EH (cell line): ENCODE results near the gene VCL.
"Not testable (repeated sequence)": the region's sequence is repeated elsewhere in the genome, so short reads cannot be mapped to it uniquely, and the experiment has no call there.

Experiments used
- DNase-seq: peaks from one replicate; pipeline ENCODE4 v3.0.0-alpha.2; 2015; ENCODE audit warnings: low read depth

Gene VCL

GRCh38 chr10:73997787-73998622 is at the start of gene VCL:
Gene VCL, plus strand, starts transcription at chr10:73998116. Its CDS starts 92 bp downstream, at chr10:73998208.
- peak; percentile 99 for DNase-seq

- DNase-seq = no peak
Measured at GRCh38 chr10:73948947-73949633, 48.8 kb upstream of the VCL start.

- DNase-seq = peak; percentile 72
Measured at GRCh38 chr10:73950155-73950948, 47.6 kb upstream of the VCL start.

DNA sequence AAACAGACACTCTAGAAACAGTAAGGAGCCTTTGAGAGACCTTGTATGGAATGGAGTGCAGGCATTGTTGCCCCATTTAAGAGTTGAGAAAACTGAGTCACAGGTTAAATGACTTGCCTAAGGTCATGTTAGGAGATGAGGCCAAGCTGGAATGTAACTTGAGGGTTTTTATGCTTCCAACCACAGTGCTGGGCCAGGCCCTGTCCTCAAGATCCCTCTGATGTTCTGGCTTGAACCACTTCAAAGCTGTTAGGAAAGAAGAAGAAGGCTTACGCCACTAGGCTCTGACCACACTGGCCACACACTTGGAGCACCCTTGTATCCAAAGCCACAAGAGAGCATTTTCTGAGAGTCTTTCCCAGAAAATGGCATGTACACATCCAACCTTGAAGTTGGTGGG is 44.3 kb upstream of the VCL start:
- peak; percentile 65 for DNase-seq

- no peak for DNase-seq
Measured at GRCh38 chr10:73954737-73955136, 43.2 kb upstream of the VCL start.

DNA sequence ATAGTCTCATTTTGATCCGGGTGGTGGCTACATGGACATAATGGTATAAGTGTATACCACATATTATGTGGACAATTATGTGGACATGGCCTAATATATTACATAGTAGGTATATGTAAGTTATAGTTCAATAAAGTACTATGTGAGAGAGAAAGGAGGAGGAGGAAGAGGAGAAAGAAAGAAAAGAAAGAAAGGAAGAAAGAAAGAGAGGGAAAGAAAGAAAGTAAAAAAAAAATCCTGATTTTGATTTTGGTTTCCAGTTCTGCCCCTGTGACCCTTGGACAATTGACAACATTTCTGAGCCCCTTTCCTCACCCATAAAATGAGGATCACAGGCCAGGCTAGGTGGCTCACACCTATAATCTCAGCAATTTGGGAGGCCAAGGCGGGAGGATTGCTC is 42.2 kb upstream of the VCL start:
- DNase-seq = no peak

DNA sequence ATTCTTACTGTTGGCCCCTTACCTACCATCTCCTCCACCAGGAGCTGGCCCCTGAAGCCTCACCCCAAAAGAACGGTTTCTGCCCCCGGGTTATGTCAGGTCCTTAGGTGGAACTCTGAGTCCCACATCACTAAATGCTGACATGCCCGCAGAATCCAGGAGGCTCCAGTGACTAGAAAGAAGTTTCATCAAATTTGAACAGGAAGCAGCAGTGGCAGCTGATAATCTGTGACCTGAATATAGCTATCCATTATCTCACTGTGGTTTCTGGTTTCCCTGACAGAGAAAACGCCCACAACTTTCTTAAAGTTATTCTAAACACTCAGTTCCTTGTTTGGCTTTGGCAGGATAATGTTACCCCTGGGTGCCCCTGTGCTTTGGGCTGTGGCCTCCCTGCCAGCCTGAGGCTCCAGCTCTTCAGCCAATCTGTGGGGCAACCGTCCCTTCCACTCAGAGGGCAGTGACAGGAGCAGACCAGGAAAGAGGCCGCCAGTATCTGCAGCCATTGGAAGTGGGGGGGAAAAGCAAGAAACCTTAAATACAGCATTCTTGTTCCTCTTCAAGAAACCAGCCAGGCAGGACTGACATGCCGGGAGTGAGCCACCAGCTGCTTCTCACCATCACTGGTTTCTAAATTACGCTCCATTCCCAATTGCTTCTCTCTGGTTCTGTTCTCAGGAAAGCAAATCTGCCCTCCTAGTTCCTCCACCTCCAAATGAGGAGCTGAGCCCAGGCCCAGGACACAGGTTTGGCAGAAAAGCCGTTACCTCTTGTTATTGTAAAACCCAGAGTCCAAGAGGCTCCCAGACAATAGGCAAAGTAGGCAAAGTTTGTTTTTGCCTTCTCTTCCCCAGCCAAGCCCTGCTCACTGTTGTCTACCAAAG is 41.2 kb upstream of the VCL start:
- peak; percentile 61 for DNase-seq

DNA sequence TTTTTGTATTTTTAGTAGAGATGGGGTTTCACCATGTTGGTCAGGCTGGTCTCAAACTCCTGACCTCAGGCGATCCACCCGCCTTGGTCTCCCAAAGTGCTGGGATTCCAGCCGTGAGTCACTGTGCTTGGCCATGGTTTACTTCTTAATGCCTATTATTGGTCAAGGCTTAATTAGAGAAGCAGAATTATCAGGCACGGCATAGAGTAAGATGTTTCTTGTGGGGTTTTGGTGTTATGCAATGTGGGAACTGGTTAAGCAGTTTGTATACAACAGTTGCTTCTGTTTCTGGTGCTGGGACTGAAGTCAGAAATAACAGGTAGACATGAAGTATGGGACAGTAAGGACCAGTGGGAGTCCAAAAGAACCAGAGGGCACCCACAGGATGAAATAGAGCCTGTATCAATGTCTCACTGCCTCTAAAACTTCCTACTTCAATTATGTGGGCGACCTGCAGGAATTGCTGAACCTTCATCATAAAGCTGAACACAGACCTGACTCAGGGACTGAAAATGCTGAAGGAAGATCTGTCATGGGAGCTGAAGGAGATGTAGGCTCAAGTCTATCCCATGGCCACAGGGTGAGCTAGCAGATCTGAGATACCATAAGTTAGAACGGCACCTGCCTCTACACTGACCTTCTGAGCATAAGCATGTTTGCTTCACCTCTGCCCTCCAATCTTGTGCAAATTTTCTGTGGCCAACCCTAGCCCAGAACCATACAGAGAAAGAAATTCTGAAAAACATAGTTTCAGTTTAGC is 38.3 kb upstream of the VCL start:
- peak; percentile 63 for DNase-seq

- DNase-seq = no peak
Measured at GRCh38 chr10:73962386-73962785, 35.5 kb upstream of the VCL start.

DNA sequence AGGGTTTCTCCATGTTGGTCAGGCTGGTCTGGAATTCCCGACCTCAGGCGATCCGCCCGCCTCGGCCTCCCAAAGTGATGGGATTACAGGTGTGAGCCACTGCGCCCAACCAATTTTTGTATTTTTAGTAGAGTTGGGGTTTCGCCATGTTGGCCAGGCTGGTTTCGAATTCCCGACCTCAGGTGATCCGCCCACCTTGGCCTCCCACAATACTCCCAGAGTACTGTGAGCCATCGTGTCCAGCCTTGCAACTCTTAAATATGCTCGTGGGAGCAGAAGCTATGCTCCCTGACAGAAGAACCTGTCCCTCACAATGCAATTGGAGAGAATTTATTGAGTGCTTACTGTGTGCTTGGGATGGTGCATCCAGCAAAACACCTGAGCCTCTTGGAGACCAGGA is 34.4 kb upstream of the VCL start:
- DNase-seq = not testable (repeated sequence)

GRCh38 chr10:73964743-73965142 is 33.2 kb upstream of the VCL start:
- no peak for DNase-seq

DNA sequence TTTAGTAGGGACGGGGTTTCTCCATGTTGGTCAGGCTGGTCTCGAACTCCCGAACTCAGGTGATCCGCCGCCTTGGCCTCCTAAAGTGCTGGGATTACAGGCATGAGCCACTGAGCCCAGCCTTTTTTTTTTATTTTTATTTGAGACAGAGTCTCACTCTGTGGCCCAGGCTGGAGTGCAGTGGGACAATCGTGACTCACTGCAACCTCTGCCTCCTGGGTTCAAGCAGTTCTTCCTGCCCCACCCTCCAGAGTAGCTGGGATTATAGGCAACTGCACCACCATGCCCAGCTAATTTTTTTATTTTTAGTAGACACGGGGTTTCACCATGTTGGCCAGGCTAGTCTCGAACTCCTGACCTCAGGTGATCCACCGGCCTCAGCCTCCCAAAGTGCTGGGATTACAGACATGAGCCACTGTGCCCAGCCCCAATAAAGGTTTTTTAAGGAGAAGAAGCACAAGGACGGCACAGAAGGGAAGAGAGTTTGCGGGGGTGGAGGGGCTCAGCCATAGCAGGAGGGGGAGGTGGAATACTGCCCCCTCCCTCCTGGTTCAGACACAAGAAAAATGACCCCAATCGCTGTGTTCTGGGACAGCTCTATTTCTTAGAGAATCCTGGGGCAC is 32.5 kb upstream of the VCL start:
- peak; percentile 62 for DNase-seq

DNA sequence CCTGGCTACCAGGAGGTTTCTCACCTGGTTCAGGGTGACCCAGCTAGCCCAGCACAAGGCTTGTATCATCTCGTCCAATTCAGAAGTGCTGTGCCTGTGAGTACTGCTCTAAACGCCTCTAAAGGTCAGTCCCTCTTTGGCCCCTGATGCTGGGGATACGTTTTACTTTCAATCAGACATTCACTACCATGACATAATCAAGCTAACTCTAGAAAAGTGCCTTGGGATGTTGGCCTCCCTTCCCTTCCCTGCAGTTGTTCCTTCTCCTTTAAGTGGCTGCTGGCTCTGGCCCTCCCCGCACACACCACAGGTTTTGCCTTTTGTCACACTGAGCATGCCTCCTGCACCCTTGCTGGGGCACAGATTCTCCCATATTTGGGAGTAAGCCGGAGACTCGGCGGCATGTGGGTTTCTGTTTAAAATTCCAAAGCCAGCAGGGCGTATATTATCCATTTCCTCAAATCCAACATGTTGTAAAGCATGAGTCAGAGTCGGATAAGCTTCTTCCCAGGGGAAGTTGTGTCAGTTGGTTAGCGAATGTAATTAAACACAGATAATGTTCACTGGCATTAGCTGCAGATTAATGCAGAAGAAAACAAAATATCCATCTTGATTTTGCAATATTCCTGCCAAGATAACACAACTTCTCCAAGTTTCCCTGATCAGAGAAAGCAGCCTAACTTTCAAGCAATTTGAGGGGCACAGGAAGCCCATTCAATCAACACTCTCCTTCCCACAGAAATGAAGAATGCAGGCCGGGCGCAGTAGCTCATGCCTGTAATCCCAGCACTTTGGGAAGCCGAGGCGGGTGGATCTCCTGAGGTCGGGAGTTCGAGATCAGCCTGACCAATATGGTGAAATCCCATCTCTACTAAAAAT is 31.8 kb upstream of the VCL start:
- peak; percentile 100 for DNase-seq

DNA sequence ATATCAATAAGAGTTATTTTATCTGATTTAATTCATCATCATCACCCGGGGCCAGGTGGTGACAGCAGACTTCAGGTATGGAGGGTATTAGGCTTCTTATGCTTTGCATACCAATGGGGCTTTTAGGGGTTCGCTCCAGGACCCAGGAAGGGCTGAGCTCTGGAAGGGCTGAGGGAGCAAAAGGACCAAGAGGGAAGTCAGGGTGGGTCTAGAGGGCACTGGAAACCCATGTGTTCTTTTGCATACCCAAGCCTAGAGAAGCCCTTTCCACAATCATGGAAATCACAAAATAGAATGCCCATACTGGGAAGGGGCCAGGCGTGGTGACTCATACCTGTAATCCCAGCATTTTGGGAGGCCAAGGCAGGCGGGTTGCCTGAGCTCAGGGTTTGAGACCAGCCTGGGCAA is 30.9 kb upstream of the VCL start:
- DNase-seq = no peak

DNA sequence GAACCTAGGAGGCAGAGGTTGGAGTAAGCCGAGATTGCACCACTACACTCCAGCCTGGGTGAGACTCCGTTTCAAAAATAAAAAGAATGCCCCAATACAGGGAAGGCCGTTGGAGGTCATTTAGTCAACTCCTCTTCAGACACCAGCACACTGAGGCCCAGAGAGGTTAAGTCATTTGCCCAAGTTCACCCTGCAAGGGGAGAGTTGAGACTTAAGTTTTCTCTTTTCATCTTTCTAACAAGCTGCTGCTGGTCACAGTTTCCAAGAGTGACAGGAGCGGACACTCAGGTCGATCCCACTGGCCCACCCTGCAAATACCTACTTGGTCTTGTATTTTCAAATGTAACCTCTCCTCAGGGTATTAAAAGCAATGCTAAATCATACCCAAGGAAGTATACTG is 30.4 kb upstream of the VCL start:
- no peak for DNase-seq

DNA sequence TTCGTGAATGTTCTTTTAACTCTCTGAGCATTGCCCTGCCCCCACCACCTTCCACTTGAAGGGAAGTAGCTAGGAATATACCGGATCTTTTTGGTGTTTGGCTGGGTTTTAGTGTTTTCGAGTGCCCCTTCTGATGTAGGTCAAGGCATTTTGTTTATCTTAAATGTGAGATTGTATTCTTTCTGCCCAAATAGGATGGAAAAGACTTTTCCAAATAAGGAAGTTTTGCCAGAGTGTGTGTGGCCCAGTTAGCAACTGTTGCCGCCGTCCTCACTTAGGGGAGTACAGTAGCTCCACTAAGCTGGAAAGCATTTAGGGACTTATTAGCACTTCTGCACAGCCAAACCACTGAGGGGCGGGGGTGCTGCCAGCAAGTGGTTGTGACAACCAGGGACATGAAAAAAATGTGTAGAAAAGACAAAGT is 29.8 kb upstream of the VCL start:
- DNase-seq = peak; percentile 57

DNA sequence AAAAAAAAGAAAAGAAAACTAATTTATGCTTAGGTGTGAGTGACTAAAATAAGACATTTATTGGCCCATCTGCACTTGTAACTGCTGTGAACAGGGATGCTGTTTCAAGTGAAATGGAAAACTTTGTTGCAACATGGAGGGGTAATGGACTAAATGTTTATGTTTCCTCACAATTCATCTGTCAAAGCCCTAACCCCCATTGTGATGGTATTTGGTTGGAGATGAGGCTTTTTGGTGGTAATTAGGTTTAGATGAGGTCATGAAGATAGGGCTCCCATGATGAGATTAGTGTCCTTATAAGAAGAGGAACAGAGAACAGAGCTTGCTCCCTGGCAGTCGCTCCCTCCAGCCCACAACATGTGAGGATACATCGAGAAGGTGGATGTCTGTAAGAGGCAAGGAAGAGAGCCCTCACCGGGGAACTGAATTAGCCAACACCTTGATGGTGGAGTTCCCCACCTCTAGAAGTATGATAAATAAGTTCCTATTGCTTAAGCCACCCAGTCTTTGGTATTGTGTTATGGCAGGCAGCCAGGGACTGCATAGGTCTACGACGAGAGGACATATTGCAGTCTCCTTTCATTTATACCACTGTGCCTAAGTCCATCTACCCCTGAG is 28.6 kb upstream of the VCL start:
- peak; percentile 36 for DNase-seq

DNA sequence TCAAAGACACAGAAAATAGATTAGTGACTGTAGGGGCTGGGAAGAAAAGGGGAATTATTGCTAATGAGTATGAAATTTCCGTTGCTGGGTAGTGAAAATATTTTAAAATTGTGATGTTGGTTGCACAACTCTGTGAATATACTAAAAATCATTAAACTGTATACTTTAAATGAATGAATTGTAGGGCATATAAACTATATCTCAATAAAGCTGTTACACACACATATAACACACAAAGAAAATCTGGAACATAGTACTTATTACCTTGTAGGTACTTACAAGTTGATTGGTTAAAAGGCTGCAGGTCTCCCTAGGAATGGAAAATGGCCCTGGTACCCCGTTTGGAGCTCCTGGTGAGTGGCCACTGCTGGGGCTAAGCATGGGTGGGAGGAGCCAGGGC is 27.1 kb upstream of the VCL start:
- DNase-seq = no peak
